Measurements from ENCODE around the gene COPS6. TPM values are rescaled to one million over a fixed set of nuclear protein-coding genes. Genes with fewer than 3 reads are reported as not detected.
A peak's percentile ranks its signal among the peaks of the same experiment; 100 is the strongest.

Gene COPS6
- polyA plus RNA-seq, 1 donor (not counting 4 experiments of a cell fraction or from before 2014, with no cell fraction given): 171 TPM

DNA sequence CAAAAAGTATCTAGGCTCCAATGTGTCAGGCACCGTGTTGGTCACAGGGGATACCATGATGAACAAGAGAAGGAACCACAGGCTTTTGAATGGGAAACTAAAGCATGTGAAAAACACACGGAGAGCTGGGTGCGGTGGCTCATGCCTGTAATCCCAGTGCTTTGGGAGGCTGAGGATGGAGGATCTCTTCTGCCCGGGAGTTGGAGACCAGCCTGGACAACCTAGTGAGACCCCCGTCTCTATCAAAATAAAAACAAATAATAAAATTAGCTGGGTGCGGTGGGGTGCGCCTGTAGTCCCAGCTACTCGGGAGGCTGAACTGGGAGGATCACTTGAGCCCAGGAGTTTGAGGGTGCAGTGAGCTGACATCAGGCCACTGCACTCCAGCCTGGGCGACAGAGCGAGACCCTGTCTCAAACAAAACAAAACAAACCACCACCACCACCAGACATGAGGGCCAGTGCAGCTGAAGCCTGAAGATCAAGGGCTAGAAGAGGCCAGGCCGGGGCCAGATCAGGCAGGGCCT lies 611 bp upstream of the COPS6 start:
- Histone ChIP-seq H3K4me1 (ENCODE audit: control insufficient read depth, extremely low read depth, insufficient read depth, low read length) (peaks cover 27% of the 10 kb centered on the region), H4K20me1 (ENCODE audit: control insufficient read depth, extremely low read depth, insufficient read depth, low read length) (no peaks in the 10 kb centered on the region), H3K4me3 (ENCODE audit: control insufficient read depth in 2 of 3, extremely low read depth in 1 of 3, insufficient read depth in 2 of 3, low read depth in 1 of 3, low read length in 3 of 3) (peak overlapping the region; percentile 84 to 95 (median 89)), H3K79me2 (ENCODE audit: control insufficient read depth, insufficient read depth, low read length) (peaks cover 15% of the 10 kb centered on the region), H3K4me2 (ENCODE audit: control insufficient read depth, extremely low read depth, insufficient read depth, low read depth, low read length) (peak overlapping the region; percentile 82), H3K9me1 (ENCODE audit: control insufficient read depth, extremely low read depth, insufficient read depth, low read length) (no peaks in the 10 kb centered on the region), H3K9me3 (ENCODE audit: control insufficient read depth, low read depth, low read length) (no peaks in the 10 kb centered on the region), H3K27ac (ENCODE audit: control insufficient read depth, insufficient read depth, low read length) (peak overlapping the region; percentile 85), H3K27me3 (ENCODE audit: control insufficient read depth, extremely low read depth, insufficient read depth, low read length) (no peaks in the 10 kb centered on the region), H3K9ac (ENCODE audit: control insufficient read depth, extremely low read depth, insufficient read depth, low read length) (peak overlapping the region; percentile 90), H2AFZ (ENCODE audit: control insufficient read depth, low read length) (peak overlapping the region; percentile 74), H3K36me3 (ENCODE audit: control insufficient read depth in 2 of 2, extremely low read depth in 1 of 2, insufficient read depth in 2 of 2, low read length in 2 of 2) (peaks cover 21 to 26% of the 10 kb centered on the region in 2 experiments)
- DNase-seq (ENCODE audit: low read depth, low spot score): no peak
- FAIRE-seq: no peak
- TF ChIP-seq EZH2 (IDR thresholded peaks at IDR 0.05; ENCODE audit: low read length): no peak
- TF ChIP-seq, protein P1, sequence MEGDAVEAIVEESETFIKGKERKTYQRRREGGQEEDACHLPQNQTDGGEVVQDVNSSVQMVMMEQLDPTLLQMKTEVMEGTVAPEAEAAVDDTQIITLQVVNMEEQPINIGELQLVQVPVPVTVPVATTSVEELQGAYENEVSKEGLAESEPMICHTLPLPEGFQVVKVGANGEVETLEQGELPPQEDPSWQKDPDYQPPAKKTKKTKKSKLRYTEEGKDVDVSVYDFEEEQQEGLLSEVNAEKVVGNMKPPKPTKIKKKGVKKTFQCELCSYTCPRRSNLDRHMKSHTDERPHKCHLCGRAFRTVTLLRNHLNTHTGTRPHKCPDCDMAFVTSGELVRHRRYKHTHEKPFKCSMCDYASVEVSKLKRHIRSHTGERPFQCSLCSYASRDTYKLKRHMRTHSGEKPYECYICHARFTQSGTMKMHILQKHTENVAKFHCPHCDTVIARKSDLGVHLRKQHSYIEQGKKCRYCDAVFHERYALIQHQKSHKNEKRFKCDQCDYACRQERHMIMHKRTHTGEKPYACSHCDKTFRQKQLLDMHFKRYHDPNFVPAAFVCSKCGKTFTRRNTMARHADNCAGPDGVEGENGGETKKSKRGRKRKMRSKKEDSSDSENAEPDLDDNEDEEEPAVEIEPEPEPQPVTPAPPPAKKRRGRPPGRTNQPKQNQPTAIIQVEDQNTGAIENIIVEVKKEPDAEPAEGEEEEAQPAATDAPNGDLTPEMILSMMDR (optimal IDR thresholded peaks at IDR 0.05 in 1 of 3, IDR thresholded peaks at IDR 0.05 in 1 of 3, conservative IDR thresholded peaks at IDR 0.05 in 1 of 3; ENCODE audit: extremely low read depth in 1 of 3, insufficient read depth in 2 of 3, low read length in 3 of 3): no peak
- dilution Hi-C loops (cut with MboI; ENCODE audit: extremely low pct_ligation_motif_present, low sequenced_read_pairs): no loop called here

DNA sequence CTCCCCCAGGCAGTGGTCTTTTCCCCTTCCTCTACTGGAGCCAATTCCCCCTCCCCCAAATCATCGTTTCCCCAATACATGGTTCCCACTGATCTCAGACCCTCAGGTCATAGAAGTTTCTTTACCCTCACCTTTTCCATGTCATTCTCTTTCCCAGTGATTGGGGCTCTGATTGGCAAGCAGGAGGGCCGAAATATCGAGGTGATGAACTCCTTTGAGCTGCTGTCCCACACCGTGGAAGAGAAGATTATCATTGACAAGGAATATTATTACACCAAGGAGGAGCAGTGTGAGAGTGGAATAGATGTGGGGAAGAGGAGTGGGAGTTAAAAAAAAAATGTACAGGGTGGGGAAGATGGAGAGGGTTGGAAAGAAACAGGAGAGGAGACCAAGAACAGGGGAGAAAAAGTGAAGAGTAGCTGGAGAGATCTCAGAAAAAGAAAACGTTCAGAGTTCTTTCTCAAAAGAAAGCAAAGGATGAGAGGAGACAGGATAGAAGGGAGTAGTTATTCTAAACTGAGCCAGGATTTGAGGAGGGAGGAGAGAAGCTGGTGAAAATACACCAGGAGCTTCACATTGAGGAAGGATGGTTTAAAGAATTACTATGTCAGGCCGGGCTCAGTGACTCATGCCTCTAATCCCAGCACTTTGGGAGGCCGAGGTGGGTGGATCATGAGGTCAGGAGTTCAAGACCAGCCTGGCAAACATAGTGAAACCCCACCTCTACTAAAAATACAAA lies 858 bp downstream of the COPS6 start:
- H3K9me3 ChIP-seq (ENCODE audit: control insufficient read depth, low read depth, low read length): no peaks in the 10 kb centered on the region
- H3K9ac ChIP-seq (ENCODE audit: control insufficient read depth, extremely low read depth, insufficient read depth, low read length): peak overlapping the region; percentile 90
- no peaks in the 10 kb centered on the region for H3K27me3 ChIP-seq (ENCODE audit: control insufficient read depth, extremely low read depth, insufficient read depth, low read length)
- peak overlapping the region; percentile 82 for H3K4me2 ChIP-seq (ENCODE audit: control insufficient read depth, extremely low read depth, insufficient read depth, low read depth, low read length)
- dilution Hi-C loops (cut with MboI; ENCODE audit: extremely low pct_ligation_motif_present, low sequenced_read_pairs): no loop called here
- H3K79me2 ChIP-seq (ENCODE audit: control insufficient read depth, insufficient read depth, low read length): peaks cover 19% of the 10 kb centered on the region
- peaks cover 30 to 39% of the 10 kb centered on the region in 2 experiments for H3K36me3 ChIP-seq (ENCODE audit: control insufficient read depth in 2 of 2, extremely low read depth in 1 of 2, insufficient read depth in 2 of 2, low read length in 2 of 2)
- DNase-seq (ENCODE audit: low read depth, low spot score) (no peak), FAIRE-seq (no peak)
- no peaks in the 10 kb centered on the region for H4K20me1 ChIP-seq (ENCODE audit: control insufficient read depth, extremely low read depth, insufficient read depth, low read length)
- no peaks in the 10 kb centered on the region for H3K9me1 ChIP-seq (ENCODE audit: control insufficient read depth, extremely low read depth, insufficient read depth, low read length)
- H2AFZ ChIP-seq (ENCODE audit: control insufficient read depth, low read length): peak overlapping the region; percentile 90
- H3K4me3 ChIP-seq (ENCODE audit: control insufficient read depth in 2 of 3, extremely low read depth in 1 of 3, insufficient read depth in 2 of 3, low read depth in 1 of 3, low read length in 3 of 3): peak overlapping the region; percentile 84 to 95 (median 89)
- peaks cover 27% of the 10 kb centered on the region for H3K4me1 ChIP-seq (ENCODE audit: control insufficient read depth, extremely low read depth, insufficient read depth, low read length)
- peak overlapping the region; percentile 85 for H3K27ac ChIP-seq (ENCODE audit: control insufficient read depth, insufficient read depth, low read length)
- TF ChIP-seq, protein P1 (optimal IDR thresholded peaks at IDR 0.05 in 1 of 3, IDR thresholded peaks at IDR 0.05 in 1 of 3, conservative IDR thresholded peaks at IDR 0.05 in 1 of 3; ENCODE audit: extremely low read depth in 1 of 3, insufficient read depth in 2 of 3, low read length in 3 of 3): no peak
- TF ChIP-seq EZH2 (IDR thresholded peaks at IDR 0.05; ENCODE audit: low read length): no peak

Measured in keratinocyte (primary cell).